ENCODE measurements around the gene SLC17A9. TPM values are rescaled to one million over a fixed set of nuclear protein-coding genes. Genes with fewer than 3 reads are reported as not detected.

SLC17A9 gene
- total and polyA plus RNA-seq, 10 of the 15 experiments (the other 5 are each of a cell fraction or from before 2014, with no cell fraction given), result 0.72 to 74.1 (median 29.4) TPM

GRCh38 chr20:62957136-62958117 lies 4.9 kb downstream of the SLC17A9 start (continued):
- TF ChIP-seq HDAC6 (IDR thresholded peaks at IDR 0.05; ENCODE audit: unreplicated experiment), result no peak

DNA sequence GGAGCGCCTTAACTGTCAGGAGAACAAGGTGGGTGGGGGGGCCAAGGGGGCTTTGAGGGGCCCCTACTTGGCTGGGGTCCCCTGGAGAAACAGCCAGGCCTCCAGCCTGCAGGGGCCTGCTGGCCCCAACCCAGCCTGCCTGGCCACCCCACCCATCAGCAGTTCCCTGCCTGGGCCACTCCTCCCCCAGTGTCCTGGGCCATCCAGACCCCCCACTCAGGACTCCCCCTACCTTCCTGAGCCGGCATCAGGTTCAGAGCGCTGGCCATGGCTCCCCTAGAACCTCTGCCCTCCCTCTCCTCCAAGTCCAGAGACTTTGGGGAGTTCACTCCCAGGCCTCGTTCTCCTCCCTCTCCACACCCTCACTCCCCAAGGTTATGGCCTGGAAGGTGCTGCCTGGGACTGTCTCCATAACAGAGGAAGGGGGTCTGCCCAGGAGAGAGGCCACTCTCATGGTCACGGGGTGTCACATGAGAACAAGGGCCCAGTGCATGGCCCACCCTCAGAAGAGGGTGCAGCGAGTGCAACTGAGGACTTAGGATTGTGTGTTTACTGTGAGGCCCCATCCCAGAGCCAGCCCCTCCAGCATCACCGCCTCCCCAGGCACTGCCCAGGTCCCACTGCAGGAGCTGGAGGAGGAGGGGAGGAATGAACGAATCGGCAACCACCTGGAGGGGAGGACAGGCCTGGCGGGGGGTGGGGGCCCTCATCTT lies 6.0 kb downstream of the SLC17A9 start:
- Histone ChIP-seq H3K4me2 (ENCODE audit: control insufficient read depth, insufficient read depth) (no peak overlapping the region), H3K36me3 (ENCODE audit: control insufficient read depth in 2 of 2, insufficient read depth in 2 of 2, low read length in 1 of 2) (peaks cover 11 to 30% of the 10 kb centered on the region in 2 experiments; a peak in 3 of 4 replicates), H3K9me3 (replicated peaks; ENCODE audit: control insufficient read depth, insufficient read depth, low read length) (no peaks in the 10 kb centered on the region), H3K27me3 (replicated peaks in 1 of 2; ENCODE audit: control insufficient read depth in 2 of 2, insufficient read depth in 2 of 2, low read length in 1 of 2) (no peaks in the 10 kb centered on the region), H3K27ac (ENCODE audit: control insufficient read depth, insufficient read depth) (no peak overlapping the region), H3K4me3 (no peak overlapping the region), H4K20me1 (ENCODE audit: control insufficient read depth, insufficient read depth) (no peaks in the 10 kb centered on the region), H3K4me1 (ENCODE audit: control insufficient read depth, insufficient read depth, low read length) (peaks cover 10% of the 10 kb centered on the region), H3K9ac (ENCODE audit: control insufficient read depth, insufficient read depth, low read length) (no peak overlapping the region), H2AFZ (ENCODE audit: control insufficient read depth, low read depth, low read length) (no peak overlapping the region), H3K79me2 (ENCODE audit: control insufficient read depth, insufficient read depth, low read length) (peaks cover 20% of the 10 kb centered on the region)
- no peak for ATAC-seq
- TF ChIP-seq SUPT20H (IDR thresholded peaks at IDR 0.05; ENCODE audit: borderline replicate concordance, control insufficient read depth, low read depth, low read length), result no peak
- no peak for TF ChIP-seq NFYA (IDR thresholded peaks at IDR 0.05; ENCODE audit: borderline replicate concordance, low read depth, low read length)
- TF ChIP-seq NRF1 (conservative IDR thresholded peaks at IDR 0.05; ENCODE audit: low read depth, low read length), result no peak
- TF ChIP-seq NFIC (IDR thresholded peaks at IDR 0.05; ENCODE audit: low read depth, low read length), result no peak
- TF ChIP-seq CBX5 (IDR thresholded peaks at IDR 0.05; ENCODE audit: low read depth), result no peak
- TF ChIP-seq TAF1 (IDR thresholded peaks at IDR 0.05; ENCODE audit: borderline replicate concordance, low read depth, low read length), result no peak
- TF ChIP-seq BRCA1 (IDR thresholded peaks at IDR 0.05; ENCODE audit: low read depth, low read length), result no peak
- no peak for TF ChIP-seq IRF5 (IDR thresholded peaks at IDR 0.05; ENCODE audit: borderline replicate concordance)
- no peak for TF ChIP-seq POLR2AphosphoS5 (IDR thresholded peaks at IDR 0.05; ENCODE audit: low read length)
- no peak for TF ChIP-seq YBX1 (IDR thresholded peaks at IDR 0.05)
- TF ChIP-seq, protein P1, sequence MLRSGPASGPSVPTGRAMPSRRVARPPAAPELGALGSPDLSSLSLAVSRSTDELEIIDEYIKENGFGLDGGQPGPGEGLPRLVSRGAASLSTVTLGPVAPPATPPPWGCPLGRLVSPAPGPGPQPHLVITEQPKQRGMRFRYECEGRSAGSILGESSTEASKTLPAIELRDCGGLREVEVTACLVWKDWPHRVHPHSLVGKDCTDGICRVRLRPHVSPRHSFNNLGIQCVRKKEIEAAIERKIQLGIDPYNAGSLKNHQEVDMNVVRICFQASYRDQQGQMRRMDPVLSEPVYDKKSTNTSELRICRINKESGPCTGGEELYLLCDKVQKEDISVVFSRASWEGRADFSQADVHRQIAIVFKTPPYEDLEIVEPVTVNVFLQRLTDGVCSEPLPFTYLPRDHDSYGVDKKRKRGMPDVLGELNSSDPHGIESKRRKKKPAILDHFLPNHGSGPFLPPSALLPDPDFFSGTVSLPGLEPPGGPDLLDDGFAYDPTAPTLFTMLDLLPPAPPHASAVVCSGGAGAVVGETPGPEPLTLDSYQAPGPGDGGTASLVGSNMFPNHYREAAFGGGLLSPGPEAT (IDR thresholded peaks at IDR 0.05; ENCODE audit: low read depth), result no peak
- no peak for TF ChIP-seq CEBPB (IDR thresholded peaks at IDR 0.05; ENCODE audit: borderline replicate concordance in 1 of 2, low read depth in 2 of 2, low read length in 2 of 2)
- TF ChIP-seq, protein P2, sequence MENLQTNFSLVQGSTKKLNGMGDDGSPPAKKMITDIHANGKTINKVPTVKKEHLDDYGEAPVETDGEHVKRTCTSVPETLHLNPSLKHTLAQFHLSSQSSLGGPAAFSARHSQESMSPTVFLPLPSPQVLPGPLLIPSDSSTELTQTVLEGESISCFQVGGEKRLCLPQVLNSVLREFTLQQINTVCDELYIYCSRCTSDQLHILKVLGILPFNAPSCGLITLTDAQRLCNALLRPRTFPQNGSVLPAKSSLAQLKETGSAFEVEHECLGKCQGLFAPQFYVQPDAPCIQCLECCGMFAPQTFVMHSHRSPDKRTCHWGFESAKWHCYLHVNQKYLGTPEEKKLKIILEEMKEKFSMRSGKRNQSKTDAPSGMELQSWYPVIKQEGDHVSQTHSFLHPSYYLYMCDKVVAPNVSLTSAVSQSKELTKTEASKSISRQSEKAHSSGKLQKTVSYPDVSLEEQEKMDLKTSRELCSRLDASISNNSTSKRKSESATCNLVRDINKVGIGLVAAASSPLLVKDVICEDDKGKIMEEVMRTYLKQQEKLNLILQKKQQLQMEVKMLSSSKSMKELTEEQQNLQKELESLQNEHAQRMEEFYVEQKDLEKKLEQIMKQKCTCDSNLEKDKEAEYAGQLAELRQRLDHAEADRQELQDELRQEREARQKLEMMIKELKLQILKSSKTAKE (IDR thresholded peaks at IDR 0.05; ENCODE audit: low read depth, poor library complexity, severe bottlenecking), result no peak
- TF ChIP-seq SP1 (IDR thresholded peaks at IDR 0.05; ENCODE audit: low read depth, low read length), result no peak
- 81% methylated on average over 9 of the region's 10 CpGs for WGBS (ENCODE audit: insufficient coverage, insufficient replicate concordance, low lambda C conversion rate, missing lambda C conversion rate)
- no TSS peak for BruUV-seq (replicated peaks)
- ChIA-PET RAD21 (ENCODE audit: unreplicated experiment) (no interaction called here), CTCF (no interaction called here), SMC1A (ENCODE audit: uncharacterized antibody, unreplicated experiment) (no interaction called here), POLR2A (no interaction called here)
- no peak for DNase-seq (ENCODE audit: low read depth, low spot score)
- in situ Hi-C loops (cut with MboI), result no loop called here
- no peak for FAIRE-seq
- intact Hi-C loops (cut with micrococcal nuclease; ENCODE audit: unreplicated experiment), result no loop called here
